Middle frontal gyrus (tissue), 1 donor: ENCODE data around the gene OR6B1.

Source experiments
- DNase-seq: peaks from one replicate; pipeline ENCODE4 v3.0.0-alpha.2; 2015; ENCODE audit warnings: low spot score; ENCODE audit errors: extremely low spot score

Gene OR6B1

DNA sequence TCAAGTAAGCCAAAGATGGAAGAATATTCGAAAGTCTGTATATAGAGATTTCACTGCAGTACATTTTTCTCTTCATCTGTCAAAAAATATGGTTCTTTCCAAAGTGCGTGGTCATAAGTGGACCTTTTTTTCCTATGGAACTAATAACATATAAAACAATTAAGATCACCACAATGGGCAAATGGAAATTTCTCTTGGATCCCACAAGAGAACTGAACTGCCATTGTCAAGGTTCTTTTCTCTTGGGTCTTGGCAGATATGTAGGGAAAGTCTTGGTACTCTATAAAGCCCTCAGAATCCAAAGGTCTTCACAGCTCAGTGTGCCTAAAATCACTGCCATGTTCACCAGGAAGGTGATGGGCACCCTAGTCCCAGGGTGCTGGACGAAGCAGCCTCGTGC, at the start of gene OR6B1:
OR6B1 (plus strand) TSS at position 301 of the 400 bp plus-strand sequence. CDS start 3,677 bp downstream, outside the sequence.
- no peak for DNase-seq

DNA sequence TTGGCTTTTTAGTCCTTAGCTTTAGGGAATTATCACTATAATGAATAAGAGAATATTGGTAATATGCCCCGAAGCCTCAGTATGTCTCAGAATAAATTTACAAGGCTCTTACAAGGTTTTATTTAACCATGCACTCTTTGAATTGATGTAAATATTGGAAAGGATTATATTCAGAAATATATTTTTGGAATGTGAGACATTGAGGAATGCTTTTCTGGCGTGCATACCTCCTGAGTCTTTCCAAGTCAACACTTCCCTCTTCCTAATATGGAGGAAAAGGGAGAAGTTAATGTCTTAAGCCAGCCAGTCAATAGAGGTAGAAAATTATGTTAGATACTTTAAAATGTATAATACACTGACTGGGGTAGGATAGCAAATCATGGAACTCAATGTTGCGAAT, 46.7 kb upstream of the OR6B1 start:
- no peak for DNase-seq

DNA sequence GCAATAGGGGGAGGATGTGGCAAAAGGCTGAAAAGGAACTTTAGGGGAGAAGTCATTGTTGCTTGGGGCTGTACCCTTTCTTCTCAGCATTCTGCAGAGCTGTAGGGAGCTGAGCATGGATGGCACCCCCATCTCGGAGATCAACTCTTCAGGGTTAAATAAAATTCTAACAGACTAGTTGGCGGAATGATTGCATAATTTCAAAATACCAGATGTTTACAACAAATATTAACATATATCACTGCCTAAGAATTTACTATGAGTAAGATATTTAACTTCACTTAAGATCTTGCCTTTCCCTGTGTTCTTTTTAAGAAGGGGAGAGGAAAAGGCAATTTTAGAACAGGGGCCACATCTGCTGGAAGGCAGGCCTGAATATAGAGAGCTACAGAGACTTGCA, 46.0 kb upstream of the OR6B1 start:
- DNase-seq, result no peak

DNA sequence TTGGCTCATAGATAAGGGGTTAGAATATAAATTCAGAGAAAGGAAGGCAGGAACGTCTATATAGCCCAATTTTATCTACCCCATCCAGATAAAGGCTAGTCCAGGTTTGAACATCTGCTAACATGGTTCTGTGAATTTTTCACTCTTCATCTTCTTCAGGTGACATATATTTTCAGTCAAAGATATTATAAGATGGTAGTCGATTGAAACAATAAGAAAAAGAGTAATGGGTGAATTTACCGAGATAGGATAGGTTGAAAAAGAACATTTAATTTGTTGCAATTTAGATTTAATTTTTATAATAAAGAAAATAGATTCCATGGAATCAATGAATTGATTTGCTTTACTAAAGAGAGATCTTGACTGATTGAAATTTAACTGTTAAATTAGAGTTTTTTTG, 45.6 kb upstream of the OR6B1 start, which contains the start of gene OR2F1:
OR2F1 (plus strand) TSS at position 301 of the 400 bp plus-strand sequence. CDS start 5,127 bp downstream, outside the sequence.
- DNase-seq, result no peak

DNA sequence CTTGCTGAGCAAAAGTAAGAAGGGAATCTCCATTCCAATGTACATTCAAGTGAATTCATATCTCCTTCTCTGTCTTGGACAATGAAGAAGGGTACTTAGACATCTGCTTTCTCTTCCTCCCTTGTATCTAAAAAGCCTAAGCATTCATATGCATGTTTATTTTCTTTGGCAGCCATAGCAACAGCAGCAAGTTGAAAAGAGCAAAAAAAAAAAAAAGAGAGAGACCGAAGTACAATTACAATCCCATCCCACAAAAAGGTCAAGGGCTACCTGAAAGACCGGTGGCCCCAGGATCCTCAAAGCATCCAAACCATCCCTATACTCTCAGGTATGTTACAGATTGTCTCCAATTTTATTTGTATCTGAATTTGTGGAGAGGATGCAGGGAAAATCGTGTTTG, 41.3 kb upstream of the OR6B1 start:
- no peak for DNase-seq

DNA sequence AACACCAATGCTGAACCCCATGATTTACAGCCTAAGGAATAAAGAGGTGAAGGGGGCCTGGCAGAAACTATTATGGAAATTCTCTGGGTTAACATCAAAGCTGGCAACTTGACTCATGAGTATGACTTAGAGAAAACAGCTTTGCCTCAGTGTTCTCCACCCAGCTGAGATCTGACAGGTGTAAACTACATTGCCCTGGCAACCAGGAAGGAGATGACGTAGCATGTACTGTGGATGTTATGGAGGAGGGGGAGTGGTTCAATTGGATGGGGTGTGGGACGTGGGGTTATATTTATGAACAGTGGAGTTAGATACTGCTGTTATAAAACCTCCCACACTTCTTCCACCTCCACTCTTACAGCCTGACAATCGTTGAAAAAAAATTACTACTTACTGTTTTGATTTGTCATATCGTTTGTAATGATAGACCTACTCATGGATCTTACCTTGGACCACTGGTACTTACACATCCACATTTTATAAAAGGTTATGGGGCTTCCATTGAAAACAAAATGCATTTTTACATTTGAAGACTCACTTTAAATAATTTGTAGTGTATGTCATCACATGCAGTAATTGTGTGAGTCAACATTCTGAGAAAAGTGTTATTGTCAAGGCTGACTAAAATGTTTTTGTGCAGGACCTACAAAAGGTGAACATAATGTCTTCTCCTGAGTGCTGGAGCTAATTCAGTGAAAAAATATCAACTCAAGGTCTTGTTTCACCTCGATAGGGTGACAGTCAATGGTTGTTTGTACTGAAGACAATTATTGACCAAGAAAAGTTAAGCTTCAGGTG, 39.1 kb upstream of the OR6B1 start:
- no peak for DNase-seq

DNA sequence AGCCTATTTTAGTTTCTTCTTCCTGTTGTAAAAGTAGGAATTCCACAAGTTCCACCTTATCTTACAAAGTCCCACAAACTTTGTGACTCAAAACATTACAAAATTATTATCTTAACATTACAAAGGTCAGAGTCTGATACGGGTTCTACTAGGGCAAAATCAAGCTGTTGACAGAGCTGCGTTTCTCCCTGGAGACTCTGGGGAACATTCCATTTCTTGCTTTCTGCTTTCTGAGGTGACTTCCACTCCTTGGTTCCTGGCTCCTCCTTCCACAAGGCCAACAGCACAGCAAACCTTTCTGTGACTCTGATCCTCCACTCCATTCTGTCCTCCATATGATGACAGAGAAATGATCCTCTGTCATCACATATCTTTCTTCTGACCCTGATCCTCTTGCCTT, 34.8 kb upstream of the OR6B1 start:
- no peak for DNase-seq

DNA sequence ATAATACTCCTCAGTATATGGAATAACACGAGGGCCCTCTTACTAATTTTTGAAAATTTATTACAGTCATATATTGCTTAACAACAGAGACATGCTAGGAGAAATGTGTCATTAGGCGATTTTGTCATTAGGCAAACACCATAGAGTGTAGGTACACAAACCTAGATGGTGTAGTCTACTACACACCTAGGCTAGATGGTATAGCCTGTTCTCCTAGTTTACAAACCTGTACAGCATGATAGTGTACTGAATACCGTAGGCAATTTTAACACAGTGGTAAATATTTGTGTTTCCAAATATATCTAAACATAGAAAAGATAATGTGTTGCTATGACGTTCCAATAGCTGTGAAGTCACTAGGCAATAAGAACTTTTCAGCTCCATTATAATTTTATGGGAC, 32.7 kb upstream of the OR6B1 start:
- DNase-seq, result no peak

DNA sequence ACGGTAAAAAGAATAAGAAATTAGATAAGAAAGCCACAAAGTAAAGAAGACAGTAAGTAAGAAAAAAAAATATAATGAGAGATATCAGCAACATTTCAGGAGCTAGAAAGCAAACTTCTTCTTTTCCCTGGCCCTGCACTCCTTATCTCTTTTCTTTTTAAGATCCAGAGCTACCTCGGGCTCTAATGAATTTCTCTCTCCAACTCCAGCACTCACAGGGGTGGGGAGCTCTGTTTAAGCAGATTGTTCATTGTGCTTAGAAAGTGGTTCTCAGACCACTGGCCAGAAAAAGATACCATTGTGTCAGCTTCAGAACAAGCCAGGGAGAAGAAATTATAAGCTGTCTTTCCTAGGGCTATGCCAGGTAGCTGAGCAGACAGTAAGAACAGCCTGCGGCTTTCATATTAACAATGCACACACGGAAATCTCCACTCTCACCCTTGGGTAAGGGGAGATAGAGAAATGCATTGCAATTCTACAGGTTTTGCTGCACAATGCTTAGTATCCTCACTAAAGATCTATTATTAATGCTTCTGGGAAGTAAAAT, 26.2 kb upstream of the OR6B1 start:
- no peak for DNase-seq

DNA sequence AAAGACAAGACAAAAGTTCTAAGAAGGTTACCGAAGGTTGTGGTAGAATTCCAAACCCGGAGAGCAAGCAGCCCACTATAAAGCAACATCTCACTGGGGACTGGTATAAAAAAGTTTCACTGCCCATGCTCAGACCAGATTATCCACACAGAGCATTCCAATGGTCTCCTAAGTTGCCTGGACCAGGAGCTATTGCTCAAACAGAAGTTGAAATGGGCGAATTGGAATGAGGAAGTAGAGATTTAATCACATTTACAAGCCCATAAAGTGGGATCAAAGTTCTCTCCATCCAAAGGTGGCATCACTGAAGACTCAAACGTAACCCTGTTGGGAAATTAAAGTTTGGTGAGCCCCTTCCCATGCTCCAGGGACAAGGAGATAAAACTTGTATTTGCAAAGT, 25.7 kb upstream of the OR6B1 start:
- DNase-seq, result no peak

DNA sequence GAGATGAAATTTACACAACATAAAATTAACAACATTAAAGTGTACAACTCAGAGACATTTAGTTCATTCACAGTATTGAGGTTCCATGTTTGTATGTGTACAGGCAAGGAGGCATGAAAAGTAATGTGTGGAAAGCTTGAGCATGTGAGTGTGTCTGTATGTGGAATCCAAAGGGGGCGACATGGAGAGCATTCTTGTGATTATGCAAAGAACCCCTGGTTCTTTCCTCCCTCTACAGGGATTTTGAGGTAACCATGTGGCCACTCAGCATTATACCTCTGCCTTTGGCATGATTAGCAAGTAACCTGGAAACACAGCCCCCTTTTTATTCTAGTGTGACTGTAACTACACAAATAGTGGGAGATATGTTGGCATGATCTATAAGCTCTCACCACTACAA, 24.5 kb upstream of the OR6B1 start:
- no peak for DNase-seq

DNA sequence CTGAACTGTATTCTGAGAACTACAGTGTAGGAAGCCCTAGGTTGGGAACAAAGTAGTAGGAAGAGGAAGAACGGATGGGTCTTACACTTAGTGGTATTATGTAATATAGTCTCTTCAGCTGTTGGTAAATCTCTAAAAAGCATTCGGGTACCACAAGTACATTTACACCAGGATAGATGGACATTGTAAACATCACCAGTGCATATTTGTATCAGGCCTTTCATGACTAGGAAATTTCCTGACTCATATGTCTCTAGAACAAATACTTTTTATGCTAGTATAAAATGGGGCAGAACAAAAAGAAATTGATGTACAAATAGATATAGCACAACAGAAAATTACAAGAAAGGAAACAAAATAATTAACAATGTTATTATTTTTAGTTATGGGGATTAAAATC, 21.5 kb upstream of the OR6B1 start:
- no peak for DNase-seq

DNA sequence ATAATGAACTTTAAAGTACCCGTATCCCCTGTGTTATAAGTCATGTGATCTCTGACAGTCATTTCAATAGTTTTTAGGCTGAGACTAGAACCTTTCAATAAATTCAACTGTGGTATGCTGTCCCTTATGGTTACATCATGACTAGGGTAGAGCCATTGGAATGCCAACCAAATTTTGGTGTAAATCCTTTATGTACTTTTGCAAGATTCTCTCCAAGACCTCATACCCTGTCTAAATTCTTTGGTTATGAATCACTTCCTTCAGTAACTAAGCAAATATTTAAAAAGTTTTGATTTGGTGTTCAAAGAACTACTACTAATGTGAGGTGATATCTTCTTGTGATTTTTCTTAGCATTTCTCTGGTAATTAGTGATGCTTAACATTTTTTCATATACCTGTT, 20.8 kb upstream of the OR6B1 start:
- no peak for DNase-seq

DNA sequence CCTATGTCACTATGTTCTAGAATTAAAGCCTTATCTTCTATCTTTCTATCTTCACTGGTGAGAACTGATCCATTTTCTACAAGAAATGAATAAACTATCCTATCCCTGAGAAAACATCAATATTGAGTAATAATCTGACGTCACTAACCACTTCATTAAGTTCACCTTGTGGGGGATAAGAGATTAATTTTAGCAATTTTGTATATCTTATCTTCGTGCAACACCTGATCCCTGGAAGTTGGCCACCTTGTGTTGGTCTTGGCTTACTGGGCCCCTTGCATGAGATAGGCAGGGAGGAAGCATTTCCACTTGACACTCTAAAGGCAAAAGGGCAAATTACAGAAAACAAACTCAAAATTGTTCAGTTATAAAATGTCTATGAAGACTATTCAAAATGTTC, 20.1 kb upstream of the OR6B1 start:
- no peak for DNase-seq

DNA sequence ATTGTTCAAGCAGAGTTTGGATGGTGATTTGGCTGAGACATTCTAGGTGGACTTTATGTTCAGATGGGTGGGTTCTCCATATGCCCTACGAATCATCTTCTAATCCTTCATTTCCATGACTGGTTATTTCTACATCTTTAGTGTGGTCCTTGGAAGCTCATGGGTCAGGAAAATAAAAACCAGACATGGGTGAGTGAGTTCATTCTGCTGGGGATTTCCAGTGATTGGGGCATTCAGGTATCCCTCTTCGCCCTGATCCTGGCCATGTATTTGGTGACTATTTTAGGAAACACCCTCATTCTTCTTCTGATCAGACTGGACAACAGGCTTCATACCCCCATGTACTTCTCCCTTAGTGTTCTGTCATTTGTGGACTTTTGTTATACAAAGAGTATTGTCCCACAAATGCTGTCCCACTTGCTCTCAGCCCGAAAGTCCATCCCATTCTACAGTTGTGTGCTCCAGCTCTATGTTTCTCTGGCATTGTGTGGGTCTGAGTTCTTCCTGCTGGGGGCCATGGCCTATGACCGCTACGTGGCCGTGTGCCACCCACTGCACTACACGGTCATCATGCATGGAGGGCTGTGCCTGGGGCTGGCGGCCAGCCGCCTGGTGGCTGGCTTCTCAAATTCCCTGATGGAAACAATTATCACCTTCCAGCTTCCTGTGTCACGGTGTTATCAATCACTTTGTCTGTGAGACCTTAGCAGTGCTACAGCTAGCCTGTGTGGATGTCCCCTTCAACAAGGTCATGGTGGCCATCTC, 19.2 kb upstream of the OR6B1 start:
- DNase-seq, result no peak

DNA sequence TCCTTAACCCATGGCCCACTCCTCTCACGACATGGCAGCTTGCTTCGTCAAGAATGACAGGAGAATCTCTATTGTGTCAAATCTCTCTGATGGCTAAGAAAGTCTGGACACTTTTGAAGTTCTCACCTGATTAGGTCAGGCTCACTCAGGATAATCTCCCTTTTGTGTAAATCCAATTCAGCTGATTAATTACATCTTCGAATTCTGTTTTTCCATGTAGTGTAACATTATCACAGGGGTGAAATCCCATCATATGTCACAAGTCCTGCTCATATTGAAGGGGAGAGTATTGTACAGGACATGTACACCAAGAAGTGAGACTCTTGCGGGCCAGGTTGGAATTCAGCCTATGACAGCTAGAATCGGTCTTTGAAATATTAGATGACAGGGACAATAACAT, 16.2 kb upstream of the OR6B1 start:
- no peak for DNase-seq

DNA sequence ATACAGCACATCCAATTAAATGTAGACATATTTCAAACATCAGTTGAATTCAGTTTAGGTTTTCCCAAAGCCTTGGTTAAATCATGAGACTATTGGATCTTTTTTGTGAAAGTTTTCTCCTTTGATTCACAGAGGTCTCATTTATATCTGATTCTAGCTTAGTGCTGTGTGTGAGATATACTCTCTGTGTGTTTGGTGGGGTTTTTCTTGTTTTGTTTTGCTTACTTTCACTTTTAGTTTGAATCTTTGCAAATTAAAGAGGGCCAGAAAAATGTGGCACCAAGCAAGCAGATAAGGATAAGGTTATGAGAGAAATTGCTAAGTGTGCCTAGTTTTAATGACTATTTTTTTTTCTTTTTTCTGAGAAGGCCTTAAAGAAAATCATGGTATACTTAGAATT, 12.6 kb upstream of the OR6B1 start:
- no peak for DNase-seq

DNA sequence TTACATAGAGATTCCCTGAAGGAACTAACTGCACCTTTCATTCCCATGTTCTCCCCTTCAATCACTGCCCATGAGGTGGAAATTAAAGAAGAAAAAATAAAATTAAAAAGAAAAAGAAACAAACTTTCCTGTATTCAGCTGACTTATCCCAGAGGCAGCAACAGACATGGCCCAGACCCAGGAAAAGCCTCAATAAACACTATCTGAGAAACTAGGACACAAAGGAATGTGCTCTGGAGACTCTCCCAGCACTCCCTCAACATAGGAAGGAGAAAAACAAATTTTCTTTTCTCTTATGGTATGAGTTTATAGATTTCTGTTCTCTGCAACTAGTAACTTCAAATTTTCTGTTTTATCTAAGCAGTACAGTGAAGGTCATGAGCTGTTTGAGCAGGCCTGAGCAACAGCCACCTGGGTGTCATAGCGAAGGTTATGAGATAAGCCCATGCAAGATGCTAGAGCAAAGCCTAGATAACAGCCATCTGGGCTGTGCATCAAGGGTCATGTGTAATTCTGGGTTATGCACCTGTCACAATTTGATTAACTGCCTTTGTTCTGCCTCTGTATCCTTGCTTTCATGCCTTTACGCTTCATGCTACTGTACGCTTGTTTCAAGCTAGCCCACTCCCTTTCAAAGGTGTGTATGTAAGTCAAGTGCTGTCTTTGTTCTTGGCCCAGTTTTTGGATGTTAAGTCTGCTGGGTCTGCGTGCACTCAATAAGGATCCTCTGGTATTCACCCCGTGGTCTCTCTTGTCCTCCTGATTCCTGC, 11.0 kb upstream of the OR6B1 start:
- no peak for DNase-seq

DNA sequence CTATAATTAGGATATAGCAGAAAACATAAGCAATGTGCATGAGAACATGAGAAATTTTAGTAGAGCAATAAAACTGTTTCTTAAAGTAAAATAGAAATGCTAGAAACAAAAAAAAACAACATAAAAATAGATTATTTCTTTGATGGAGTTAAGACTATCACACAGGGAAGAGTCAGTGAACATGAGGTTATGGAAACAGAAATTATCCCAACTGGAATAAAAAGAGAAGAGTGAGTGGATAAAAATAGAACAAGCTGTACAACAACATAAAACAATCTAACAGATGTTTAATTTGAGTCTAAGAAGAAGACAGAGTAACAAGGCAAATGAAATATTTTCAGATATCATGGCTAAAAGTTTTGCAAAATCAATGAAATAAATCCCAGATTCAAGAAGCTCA, 7.5 kb upstream of the OR6B1 start:
- no peak for DNase-seq

DNA sequence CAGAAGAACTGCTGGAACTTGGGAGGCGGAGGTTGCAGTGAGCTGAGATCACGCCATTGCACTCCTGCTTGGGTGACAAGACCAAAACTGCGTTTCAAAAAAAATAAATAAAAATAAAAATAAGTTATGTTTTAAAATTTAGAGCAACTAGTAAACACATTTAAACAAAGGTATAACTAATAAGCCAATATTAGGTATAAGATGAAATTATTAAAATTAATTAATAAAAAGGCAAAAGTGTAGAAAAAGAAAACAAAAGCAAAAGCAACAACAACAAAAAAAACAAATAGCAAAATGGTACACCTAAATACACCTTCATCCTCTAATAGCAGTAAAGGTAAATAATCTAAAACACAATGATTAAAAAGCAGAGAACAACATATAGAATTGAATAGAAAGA, 6.2 kb upstream of the OR6B1 start:
- no peak for DNase-seq

DNA sequence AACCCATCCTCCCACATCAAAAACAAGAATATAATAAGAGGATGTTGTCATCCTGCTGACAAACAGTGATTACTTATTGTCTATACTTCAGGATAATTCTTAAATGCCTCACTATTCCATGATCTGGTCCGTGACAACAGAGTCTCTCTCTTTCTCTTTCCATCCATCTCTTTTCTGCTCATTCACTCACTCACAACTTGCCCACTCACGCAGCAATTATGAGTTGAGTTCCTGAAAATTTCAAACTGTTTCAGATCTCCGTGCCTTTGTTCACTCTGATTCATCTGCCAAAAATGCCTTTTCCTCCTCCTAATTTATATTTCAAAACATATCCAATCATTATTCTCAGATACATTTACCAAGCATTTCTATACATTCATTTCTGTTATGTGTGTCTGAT, 1.4 kb downstream of the OR6B1 start:
- no peak for DNase-seq

DNA sequence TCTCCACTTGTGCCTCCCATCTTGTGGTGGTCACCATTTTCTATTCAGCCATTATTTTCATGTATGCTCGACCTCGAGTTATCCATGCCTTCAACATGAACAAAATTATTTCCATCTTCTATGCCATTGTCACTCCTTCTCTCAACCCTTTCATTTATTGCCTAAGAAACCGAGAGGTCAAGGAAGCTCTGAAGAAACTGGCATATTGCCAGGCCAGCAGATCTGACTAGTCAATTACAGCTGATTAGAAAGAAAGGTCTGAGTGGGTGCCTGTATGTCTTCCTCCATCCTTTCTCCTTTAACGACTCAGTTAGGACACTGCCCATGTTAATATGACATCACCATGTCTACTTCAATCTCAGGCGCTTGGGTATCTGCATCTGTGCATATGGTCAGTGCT, 4.6 kb downstream of the OR6B1 start:
- no peak for DNase-seq
